HG03442 (cell line): ENCODE data around the gene CAPN7.
"Not testable (repeated sequence)": the region's sequence is repeated elsewhere in the genome, so short reads cannot be mapped to it uniquely, and the experiment has no call there.

ENCODE experiments used
- ATAC-seq: cut with Tn5 transposase; IDR thresholded peaks from one replicate; pipeline ENCODE4 v1.9.1; 2021; ENCODE audit warnings: mild to moderate bottlenecking, moderate library complexity; ENCODE audit not compliant: unreplicated experiment

The CAPN7 gene

GRCh38 chr3:15205934-15206661 is at the start of gene CAPN7:
Gene CAPN7 (plus strand): TSS chr3:15206246. CDS start chr3:15206496, 250 bp downstream.
- peak; percentile 85 for ATAC-seq

GRCh38 chr3:15157441-15157840 is 48.6 kb upstream of the CAPN7 start:
- no peak for ATAC-seq

GRCh38 chr3:15159501-15160136 is 46.4 kb upstream of the CAPN7 start:
- ATAC-seq: no peak

GRCh38 chr3:15160662-15161061 is 45.4 kb upstream of the CAPN7 start:
- no peak for ATAC-seq

GRCh38 chr3:15161133-15161532 is 44.9 kb upstream of the CAPN7 start:
- no peak for ATAC-seq

- ATAC-seq: not testable (repeated sequence)
These were observed 42.4 kb upstream of the CAPN7 start for GRCh38 chr3:15163656-15164055.

- ATAC-seq: no peak
These were observed 41.7 kb upstream of the CAPN7 start for GRCh38 chr3:15164340-15164739.

- ATAC-seq: no peak
These were observed 41.0 kb upstream of the CAPN7 start for GRCh38 chr3:15165061-15165460.

- ATAC-seq: not testable (repeated sequence)
These were observed 39.7 kb upstream of the CAPN7 start for GRCh38 chr3:15166391-15166790.

- ATAC-seq: peak; percentile 65
These were observed 35.0 kb upstream of the CAPN7 start for GRCh38 chr3:15171096-15171495.

- no peak for ATAC-seq
These were observed 33.2 kb upstream of the CAPN7 start for GRCh38 chr3:15172806-15173205.

GRCh38 chr3:15174953-15175352 is 31.1 kb upstream of the CAPN7 start:
- no peak for ATAC-seq

- no peak for ATAC-seq
These were observed 30.4 kb upstream of the CAPN7 start for GRCh38 chr3:15175605-15176004.

- ATAC-seq: peak; percentile 58
These were observed 25.9 kb upstream of the CAPN7 start for GRCh38 chr3:15180042-15180611.

- ATAC-seq: no peak
These were observed 24.5 kb upstream of the CAPN7 start for GRCh38 chr3:15181511-15181910.

GRCh38 chr3:15181963-15182362 is 24.1 kb upstream of the CAPN7 start:
- ATAC-seq: no peak

GRCh38 chr3:15183011-15183410 is 23.0 kb upstream of the CAPN7 start:
- ATAC-seq: no peak

GRCh38 chr3:15185404-15185803 is 20.6 kb upstream of the CAPN7 start:
- ATAC-seq: no peak

- no peak for ATAC-seq
These were observed 20.0 kb upstream of the CAPN7 start for GRCh38 chr3:15186101-15186476.

- ATAC-seq: not testable (repeated sequence)
These were observed 19.4 kb upstream of the CAPN7 start for GRCh38 chr3:15186477-15187164.

GRCh38 chr3:15197340-15198029 is 8.6 kb upstream of the CAPN7 start:
- ATAC-seq: no peak
